G401.6 (cell line): ENCODE data around the gene TSC22D2.

ENCODE experiments used
- FAIRE-seq: peaks from 2 replicates; lab custom pipeline; 2012; peaks lifted over from hg19 to GRCh38; lab: Jason Lieb, UNC

The TSC22D2 gene

DNA sequence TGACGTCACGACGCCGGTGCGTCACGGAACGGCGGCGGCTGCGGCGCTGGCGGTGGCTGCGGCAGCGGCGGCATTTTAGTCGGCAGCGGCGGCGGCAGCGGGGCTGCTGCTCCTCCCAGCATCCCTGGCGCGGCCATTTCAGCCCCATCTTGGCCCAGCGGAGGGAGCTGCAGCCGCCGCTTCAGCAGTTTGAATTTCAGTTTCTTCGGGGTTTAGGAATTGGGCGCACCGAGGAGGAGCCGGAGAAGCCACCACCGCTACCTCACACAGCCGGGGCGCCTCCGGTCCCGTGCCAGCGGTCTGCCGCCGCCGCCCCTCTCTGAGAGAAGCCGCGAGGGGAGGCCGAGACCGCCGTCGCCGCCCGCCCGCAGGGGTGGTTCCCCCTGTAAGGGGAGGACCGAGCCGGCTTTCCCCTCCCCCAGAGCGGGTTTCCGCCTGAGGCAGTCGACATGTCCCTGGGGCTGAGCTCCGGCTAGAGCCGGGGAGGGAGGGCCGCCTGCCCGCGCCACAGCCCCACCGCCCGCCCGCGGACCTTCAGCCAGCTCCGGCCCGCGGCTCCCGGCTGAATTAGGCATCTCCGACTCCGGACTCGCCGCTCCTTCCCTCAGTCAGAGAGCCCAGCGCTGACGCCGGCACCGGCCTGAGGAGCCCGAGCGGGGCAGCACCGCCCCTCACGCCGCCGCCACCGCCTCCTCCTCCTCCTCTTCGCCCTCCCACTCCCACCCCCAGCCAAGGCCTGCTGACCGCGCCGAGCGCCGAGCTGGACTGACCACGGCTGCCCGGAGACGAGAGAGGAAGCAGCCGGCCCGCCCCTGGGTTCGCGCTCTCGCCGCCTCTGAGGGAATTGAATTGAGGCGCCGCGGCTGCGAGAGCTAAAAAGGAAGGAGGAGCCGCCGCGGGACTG, at the start of gene TSC22D2:
TSS of gene TSC22D2 (plus strand) at position 78 of the 904 bp plus-strand sequence. CDS start 1,053 bp downstream, outside the sequence.
- no peak for FAIRE-seq

DNA sequence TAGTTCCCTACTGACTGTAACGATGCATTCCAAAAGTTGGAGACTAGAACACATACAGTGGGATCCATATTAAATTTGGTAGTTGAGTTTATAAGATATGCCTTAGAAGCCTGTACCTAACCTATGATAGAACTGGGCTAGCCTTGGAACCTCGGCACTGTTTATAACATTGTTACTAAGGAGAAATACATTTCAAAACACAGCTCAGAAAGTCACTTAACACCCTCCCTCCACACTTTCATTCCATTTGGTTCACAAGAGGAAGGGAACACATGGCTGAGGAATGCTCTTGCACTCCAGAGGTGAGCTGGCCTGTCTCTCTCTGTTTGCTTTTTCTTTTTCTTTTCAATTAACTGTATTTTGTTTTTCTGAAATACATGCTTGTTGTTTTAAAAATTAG, 48.7 kb upstream of the TSC22D2 start:
- no peak for FAIRE-seq

DNA sequence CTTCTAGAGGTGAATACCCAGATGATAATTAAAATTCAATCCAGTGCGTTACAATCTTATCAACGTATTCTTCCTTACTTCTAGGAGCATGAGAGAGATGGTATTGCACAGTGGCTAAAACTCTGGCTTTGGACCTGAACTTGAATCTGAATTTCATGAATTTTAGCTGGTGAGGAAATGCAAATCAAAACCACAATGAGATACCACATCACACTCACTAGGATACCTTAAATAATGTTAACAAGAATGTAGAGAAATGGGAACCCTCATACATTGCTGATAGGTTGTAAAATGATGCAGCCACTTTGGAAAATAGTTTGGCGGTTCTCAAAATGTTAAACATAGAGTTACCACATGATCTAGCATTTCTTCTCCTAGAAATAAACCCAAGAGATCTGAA, 47.1 kb upstream of the TSC22D2 start:
- FAIRE-seq = no peak

DNA sequence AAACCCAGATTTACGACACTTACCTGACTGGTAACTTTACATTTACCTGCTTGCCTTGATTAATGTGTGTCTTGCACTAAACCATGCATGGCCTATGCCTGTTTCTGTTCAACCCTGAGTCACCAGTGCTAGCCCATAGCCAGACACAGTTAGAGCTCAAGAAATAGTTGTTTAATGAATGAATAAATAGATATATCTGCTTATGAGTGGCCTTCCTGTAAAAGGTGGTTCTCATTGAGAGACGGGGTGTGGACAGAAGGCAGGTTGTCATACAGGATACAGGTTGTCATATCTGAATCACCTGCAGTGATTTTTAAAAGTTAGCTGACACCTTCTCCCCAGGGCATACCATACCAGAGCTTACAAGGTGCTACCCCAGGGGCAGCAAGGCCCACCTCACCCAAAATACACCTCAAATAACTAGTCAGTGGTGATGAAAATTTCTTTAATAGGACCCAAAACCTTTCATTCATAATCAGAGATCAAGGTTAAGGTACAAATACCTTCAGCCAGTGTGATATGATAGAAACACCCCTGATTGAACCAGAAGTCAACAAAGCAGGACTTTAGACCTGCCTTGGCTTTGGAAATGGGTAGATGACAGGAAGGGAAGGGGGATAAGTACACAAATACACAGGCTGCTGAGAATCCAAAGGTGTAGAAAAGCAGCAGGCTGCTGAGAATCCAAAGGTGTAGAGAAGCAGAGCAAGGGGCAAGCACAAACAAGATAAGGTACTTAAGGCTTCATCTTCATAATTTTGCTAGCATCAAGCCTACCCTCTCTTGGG, 45.4 kb upstream of the TSC22D2 start:
- no peak for FAIRE-seq

DNA sequence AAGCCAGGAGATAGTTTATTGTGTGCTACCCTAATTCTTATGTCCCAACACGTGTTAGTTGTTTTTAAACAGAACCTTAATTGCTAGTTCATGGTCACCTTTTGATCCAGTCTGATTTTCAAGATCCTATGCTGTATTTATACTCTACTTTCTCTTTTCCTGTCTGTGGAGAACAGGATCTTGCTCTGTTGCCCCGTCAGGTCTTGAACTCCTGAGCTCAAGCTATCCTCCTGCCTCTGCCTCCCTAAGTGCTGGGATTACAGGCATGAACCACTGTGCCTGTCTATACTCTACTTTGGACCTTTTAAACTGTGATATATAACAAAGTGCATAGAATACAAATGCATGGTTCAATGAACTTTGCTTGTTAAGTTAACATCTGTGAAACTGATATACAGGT, 44.7 kb upstream of the TSC22D2 start:
- FAIRE-seq = no peak

DNA sequence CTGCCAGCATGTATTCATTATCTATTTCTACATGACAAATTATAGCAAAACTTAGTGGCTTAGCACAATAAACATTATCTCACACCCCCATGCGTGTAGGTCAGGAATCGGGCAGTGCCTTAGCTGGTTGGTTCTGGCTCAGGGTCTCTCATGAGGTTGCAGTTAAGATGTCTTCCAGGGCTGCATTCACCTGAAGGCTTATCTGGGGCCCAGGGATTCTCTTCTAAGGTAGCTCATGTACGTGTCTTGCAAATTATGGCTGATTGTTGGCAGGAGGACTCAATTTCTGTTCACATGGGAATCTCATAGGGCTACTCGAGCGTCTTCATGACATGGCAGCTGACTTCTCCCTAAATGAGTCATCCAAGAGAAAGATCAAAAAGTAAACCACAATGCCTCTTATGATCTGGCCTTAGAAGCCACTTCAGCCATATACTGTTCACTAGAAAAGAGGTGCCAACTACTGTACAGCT, 42.9 kb upstream of the TSC22D2 start:
- FAIRE-seq = no peak

DNA sequence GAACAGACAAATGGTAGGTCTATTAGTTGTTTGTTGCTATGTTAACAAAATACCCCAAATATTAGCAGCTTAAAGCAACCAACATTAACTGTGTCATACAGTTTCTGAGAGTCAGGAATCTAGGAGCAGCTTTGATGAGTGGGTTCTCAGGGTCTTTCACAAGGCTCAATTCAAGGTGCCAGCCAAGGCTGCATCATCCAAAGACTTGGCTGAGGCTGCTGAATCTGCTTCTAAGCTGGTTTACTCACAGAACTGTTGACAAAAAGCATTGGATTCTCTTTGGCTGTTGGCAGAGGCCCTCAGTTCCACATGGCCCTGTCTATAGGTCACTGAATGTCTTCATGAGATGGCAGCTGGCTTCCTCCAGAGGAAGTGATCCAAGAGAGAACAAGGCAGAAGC, 40.3 kb upstream of the TSC22D2 start:
- no peak for FAIRE-seq

DNA sequence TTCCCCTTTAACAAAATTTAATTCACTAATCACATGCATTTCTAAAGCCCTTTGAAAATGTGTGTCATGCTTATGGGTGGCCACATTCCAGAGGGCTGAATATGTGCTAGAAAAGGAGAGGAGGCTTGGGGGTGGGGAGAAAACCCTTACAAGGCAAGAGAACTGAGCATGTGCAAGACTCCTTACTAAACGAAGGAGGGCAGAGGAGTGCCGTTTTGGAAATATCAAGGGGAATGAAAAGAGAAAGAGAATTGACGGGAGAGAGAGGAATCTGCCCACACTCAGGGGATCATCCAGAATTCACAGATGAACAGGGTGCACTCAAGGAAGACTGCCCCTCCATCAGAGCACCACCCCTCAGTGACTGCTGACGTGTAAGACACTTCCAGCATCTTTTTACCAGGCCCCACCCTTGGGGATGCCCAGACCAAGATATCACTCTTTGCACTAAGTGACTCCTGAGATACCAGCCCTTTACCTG, 37.9 kb upstream of the TSC22D2 start:
- peak; percentile 98 for FAIRE-seq

DNA sequence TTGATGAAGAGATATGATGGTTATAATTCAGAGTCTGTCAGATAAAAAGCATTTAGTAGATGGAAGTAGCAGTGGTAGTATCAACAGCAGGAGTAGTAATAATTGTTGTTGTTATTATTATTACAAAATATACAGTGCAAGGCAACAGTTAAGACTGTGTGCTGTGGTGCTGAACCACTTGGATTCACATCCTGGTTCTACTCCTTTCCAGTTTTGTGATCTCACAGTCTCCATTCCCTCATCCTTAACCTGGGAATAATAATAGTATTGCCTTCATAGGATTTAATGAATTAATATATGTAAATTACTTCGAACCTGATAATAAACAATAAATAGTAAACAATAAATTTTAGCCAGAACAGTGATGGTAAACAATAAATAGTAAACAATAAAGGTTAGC, 37.1 kb upstream of the TSC22D2 start:
- peak; percentile 74 for FAIRE-seq

DNA sequence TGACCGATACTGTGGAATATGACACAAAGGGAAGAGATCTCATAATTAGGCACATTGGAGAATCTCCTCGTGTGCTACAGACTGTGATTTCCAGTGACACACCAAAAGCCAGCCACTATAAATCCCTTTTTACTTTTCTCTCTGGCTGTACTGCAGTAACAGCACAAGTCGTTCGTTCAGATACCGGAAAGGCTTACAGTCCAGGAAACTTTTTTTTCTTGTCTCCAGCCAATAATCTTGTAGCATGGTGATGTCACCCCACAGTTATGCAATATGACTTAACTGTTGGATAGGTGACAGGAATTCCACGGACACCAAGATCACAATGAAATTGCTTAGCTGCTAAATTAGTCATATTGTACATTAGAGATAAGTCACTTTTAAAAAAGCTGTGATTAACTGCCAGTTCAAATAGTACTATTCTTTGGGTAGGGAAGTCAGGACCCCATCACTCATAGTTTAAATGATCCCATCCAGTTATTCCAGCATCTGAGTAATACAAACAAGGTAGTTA, 36.3 kb upstream of the TSC22D2 start:
- peak; percentile 99 for FAIRE-seq

DNA sequence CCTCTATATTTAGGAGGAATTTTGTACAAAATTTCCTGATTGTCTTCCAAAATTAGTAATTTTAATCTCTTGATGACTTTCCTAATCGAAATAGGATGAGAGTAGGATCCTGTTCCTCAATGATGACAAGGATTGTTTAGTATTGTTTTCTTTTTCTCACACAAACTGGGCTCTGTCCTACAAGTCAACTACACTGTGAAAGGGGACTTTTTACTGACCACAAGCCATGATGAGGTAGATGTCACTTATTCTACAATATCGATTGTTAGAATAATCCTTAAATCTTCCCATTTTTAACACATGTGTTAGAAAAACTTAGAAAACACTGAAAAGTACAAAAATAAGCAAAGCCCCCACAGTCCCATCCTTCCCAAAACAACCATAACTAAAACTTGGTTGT, 35.8 kb upstream of the TSC22D2 start:
- FAIRE-seq = no peak

DNA sequence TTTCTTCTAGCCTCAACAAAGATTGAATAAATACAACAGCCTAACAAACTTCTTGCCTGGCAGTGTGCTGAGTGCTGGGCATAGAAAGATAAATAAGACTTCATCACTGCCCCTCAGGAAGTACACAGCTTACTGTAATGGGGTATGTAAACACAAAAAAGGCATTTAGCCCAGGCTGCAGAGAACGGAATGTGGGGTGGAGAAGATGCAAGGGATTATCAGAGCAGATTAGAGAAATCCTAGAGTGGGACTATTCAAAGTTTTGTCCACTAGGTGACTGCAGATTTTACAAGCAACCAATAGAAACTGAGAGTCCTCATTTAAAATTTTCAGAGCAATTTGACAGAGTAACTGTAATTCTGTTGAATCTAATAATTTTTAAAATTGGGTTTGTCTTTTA, 35.4 kb upstream of the TSC22D2 start:
- peak; percentile 54 for FAIRE-seq

DNA sequence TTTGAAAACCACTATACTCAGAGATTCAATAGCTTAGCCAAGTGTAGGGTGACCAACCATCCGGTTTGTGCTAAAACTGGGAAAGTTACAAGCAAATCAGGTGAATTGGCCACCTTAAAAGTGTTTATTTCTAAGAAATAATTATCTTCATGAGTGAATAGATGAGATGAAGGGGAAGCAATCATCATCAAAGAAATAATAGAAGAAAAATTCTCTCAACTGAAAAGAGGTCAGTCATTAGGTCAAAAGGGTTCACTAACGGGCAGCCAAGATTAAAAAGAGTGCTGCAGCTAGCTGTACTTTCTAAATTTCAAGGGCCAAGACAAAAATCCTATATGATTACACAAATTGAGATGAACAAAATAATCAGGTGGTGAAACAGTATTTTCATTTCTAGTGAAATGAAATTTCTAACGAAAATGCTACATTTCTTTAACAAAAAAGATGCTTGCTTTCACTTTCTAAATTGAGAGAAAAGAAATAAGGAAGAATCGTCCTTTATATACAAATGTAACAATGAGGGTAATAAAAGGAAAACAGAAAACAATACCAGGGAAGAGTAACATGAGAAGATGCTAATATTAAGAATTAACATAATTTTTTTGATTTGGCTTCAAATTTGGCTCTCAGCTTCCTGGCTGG, 34.7 kb upstream of the TSC22D2 start:
- FAIRE-seq = peak; percentile 3

DNA sequence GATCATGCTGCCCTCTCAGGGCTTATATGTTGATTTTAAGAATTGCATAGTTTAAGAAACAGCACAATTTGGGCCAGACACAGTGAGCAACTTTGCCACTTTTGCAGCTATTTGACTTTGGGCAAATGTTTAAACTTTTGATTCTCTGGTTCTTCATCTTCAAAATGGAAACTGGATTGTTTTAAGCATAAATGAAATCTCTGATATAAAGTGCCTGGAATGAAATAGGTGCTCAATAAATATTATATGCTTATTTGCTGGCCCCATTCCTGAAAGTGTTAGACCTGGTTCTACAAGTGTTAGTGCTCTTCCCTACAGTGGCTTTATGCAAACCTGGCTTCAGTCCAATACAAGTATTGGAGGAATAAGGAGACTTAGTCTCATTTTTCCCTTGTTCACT, 33.1 kb upstream of the TSC22D2 start:
- FAIRE-seq = no peak

DNA sequence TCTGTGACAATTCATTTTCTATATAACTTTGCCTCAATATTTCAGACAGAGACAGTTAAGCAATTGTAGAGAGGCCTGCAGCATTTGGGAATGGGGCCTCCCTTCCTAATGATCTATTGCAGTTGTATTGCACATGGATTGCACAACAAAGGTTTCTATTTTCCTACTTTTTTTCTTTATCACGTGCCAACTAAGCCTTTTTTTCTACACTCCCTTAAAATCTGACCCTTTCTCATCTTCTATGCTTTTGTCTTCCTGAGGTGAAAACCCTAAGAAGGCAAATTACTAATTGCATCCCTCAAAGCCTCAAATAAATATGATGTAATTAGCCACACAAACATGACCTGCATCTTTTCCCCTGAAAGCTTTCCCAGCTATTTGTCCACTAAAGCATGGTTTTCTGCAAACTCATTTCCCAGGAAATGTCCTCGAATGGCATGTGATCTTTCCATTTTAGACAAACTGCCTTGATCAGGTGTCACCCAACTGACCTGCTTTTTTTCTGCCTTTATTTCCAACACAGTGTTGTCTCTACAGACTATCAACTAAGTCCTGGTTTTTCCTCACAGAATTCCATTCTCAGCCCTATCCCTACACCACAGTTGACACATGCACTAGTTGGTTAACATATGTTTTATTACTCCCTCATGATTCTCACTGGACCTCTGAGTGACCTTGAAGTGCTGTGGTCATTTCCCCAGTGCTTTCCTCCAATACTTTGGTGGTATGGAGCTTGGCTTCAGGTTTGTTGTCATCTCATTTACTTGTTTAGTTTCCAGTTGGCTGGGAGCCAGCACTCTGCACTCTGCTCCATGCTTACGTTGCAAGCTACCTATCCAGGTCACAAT, 31.9 kb upstream of the TSC22D2 start:
- no peak for FAIRE-seq

DNA sequence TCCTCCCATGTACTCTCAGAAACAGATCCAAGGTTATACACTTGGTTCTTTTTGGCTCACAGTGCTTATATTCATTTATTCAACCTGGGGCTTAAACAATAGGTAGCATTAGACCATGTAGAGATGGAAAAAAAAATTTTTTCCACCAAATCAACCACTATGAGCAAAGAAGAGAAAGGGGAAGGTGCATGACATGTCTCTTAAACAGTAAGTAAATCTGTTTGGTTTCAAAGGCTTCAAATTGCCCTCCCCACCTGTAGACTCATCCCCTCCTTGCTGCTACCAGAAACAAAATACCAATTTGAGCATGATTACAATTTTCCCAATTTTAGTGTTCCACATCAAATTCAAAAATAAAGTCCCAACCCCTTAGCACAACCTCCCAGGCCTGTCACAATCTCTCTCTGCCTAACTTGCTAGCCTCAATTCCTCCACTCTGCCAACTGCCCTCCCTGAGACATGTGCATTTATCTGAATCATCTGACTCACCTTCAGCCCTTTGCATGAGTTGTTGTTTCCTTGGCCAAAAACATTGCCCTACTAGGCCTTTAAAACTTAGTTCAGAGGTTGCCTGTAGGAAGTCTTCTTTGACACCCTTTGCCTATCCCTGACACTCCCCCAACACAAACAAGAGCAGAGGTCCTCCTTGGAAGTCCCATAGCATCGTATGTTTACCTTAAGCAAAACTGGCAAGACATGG, 30.3 kb upstream of the TSC22D2 start:
- no peak for FAIRE-seq

DNA sequence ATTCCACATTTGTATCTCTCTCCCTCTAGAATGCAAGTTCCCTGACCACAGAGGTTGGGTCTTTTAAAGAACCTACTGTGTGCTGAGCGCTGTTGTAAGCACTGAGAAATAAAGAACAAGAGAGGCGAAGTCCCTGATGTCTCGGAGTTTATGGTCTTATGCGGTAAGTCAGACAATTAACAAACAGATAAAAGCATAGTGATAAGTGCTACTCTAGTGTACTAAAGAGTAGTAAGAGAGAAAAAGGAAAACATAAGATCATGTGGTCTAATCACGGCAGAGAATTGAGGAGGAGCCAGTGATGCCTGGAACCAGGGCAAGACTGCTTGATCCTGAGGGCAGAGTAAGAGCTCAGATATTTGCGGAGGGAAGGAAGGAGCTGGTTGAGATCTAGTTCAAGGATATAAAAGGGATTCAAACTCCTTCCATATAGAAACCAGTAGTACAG, 29.8 kb upstream of the TSC22D2 start:
- no peak for FAIRE-seq

DNA sequence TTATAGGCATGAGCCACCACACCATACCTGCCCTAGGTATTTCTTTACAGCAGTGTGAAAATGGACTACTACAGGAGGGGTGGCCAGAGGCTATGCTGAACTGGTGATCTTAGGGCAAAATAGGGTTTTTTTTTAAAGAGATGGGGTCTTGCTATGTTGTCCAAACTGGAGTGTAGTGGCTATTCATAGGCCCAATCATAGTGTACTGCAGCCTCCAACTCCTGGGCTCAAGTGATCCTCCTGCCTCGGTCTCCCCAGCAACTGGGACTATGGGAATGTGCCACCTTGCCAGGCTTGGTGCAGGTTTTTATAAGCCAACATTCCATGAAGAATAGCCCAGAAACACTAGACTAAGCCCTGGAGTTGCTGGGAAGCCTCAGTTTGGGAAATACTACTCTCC, 28.6 kb upstream of the TSC22D2 start:
- FAIRE-seq = no peak

DNA sequence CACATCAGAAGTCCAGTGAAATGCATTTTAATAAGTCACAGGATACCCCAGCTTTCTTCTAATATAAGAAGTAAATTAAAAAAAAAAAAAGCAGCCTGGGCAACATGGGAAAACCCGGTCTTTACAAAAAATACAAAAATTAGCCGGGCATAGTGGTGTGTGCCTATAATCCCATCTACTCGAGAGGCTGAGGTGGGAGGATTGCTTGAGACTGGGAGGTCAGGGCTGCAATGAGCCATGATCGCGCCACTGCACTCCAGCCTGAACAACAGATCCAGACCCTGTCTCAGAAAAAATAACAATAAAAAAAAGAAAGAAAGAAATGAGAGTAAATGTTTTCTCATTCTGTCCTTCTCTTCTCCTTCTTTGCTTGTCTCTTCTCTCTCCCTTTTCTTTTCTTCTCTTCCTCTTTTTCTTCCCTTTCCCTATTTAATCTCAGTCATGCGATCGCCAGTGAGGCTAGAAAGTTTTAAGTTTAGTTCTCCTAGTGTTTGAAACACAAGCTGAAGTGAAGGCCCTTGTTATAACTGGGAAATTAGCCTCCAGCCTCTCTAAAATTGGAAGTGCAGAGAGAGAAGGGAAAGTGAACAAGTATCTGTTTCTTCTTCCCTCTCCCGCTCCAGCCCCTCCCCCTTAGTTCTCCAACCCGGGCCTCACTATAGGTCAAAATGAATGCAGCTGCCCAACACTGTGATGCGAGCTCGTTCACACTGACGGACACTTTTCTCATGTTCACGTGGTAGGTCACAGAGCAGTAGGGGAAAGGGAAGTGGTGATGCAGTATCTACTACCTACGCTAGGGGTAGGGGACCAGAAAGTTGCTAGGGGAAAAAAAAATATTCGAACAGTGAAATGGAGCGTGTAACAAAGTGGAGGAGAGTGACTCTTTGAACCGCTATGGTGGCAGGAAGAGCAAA, 23.5 kb upstream of the TSC22D2 start:
- FAIRE-seq = no peak
